Smooth muscle cell (in vitro differentiated cells): ENCODE data around the gene USP47. TPM values are rescaled to one million over a fixed set of nuclear protein-coding genes. Genes with fewer than 3 reads are reported as not detected.

Experiments used
- DNase-seq: peaks from one replicate; lab custom pipeline; 2025; ENCODE audit not compliant: unreplicated experiment; lab: John Stamatoyannopoulos, UW
- H2AFZ ChIP-seq: fragments of 200-600 bp; sonication (generic); 2 replicates; pipeline ENCODE4 v1.6.0; 2016; ENCODE audit warnings: antibody characterized with exemption, low read depth, mild to moderate bottlenecking
- H3F3A ChIP-seq: fragments of 200-600 bp; sonication (generic); 2 replicates; pipeline ENCODE4 v1.6.0; 2017; ENCODE audit warnings: antibody characterized with exemption, low read depth
- H3K27ac ChIP-seq: fragments of 200-600 bp; sonication (generic); 2 replicates; pipeline ENCODE4 v1.5.1; 2016; ENCODE audit warnings: low read depth, mild to moderate bottlenecking
- H3K27me3 ChIP-seq: fragments of 200-600 bp; sonication (generic); 2 replicates; pipeline ENCODE4 v1.6.1; 2016; ENCODE audit warnings: low read depth, mild to moderate bottlenecking
- H3K36me3 ChIP-seq: fragments of 200-600 bp; sonication (generic); 2 replicates; pipeline ENCODE4 v1.5.1; 2016; ENCODE audit warnings: low read depth
- H3K4me1 ChIP-seq: fragments of 200-600 bp; sonication (generic); 2 replicates; pipeline ENCODE4 v1.5.1; 2016; ENCODE audit warnings: low read depth
- H3K4me2 ChIP-seq: fragments of 200-600 bp; sonication (generic); 2 replicates; pipeline ENCODE4 v1.6.0; 2016; ENCODE audit warnings: mild to moderate bottlenecking
- H3K4me3 ChIP-seq: fragments of 200-600 bp; sonication (generic); 2 replicates; pipeline ENCODE4 v1.5.1; 2016; ENCODE audit warnings: mild to moderate bottlenecking
- H3K79me2 ChIP-seq: fragments of 200-600 bp; sonication (generic); 2 replicates; pipeline ENCODE4 v1.6.0; 2016; ENCODE audit warnings: low read depth, mild to moderate bottlenecking
- H3K9ac ChIP-seq: fragments of 200-600 bp; sonication (generic); 2 replicates; pipeline ENCODE4 v1.6.0; 2016; ENCODE audit warnings: low read depth
- H3K9me3 ChIP-seq: fragments of 200-600 bp; sonication (generic); replicated peaks from 2 replicates; pipeline ENCODE4 v1.5.1; 2016; ENCODE audit warnings: low read depth
- H4K20me1 ChIP-seq: fragments of 200-600 bp; sonication (generic); 2 replicates; pipeline ENCODE4 v1.6.0; 2016; ENCODE audit warnings: low read depth
- WGBS: methylation state at CpG from one replicate; pipeline ENCODE4 v1.1.7; 2016; ENCODE audit warnings: low lambda C conversion rate; 5-methylcytosine and 5-hydroxymethylcytosine counted together
- polyA plus RNA-seq: library from polyadenylated mRNA; unstranded; fragments of >200 nt; fragmentation: Nextera tagmentation; extraction: Ambion mirVana; gene quantifications from 2 replicates; pipeline ENCODE4 v1.2.1, GENCODE V29; 2016
- total RNA-seq: library from RNA; depleted of rRNA; stranded (reverse); fragments of >200 nt; gene quantifications from 2 replicates; pipeline ENCODE4 v1.2.3, GENCODE V29; 2014
- TF ChIP-seq, protein P1 (sequence below): fragments of 200-600 bp; sonication (generic); IDR thresholded peaks from 2 replicates; pipeline ENCODE4 v1.5.1; 2017; ENCODE audit warnings: borderline replicate concordance, mild to moderate bottlenecking, antibody characterized with exemption; ENCODE audit not compliant: insufficient read depth, poor library complexity, severe bottlenecking

Gene USP47
- total and polyA plus RNA-seq, 2 experiments from 2014 or later, result 38.0 to 75.3 TPM

DNA sequence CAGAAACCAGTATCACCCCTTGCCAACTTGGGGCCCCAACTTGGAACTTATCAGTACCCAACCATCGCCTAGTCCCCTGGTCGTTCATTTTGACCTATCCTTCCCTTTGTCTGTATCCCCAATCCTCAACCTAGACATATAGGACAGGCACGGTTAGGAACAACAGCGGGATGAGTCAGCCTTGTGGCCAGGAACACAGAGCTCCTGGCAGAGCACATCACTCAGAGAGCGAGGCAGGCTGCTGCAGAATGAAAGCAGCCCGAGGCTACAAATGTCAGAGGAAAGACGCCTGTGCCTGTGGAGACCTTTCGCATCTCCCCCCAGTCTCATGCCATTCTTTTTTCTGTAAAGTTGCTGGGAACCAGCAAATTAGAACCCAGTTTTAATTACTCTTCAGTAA lies 152.1 kb downstream of the USP47 start:
- Histone ChIP-seq H3K9me3 (no peaks in the 10 kb centered on the region), H3K27me3 (no peaks in the 10 kb centered on the region), H2AFZ (no peak overlapping the region), H3K36me3 (no peaks in the 10 kb centered on the region), H3K4me3 (no peak overlapping the region), H3F3A (peaks cover 26% of the 10 kb centered on the region), H3K9ac (peak overlapping the region; percentile 38), H3K4me1 (peaks cover 9% of the 10 kb centered on the region), H3K4me2 (peak overlapping the region; percentile 68), H3K79me2 (no peaks in the 10 kb centered on the region), H3K27ac (peak overlapping the region; percentile 91), H4K20me1 (no peaks in the 10 kb centered on the region)
- DNase-seq, result no peak
- TF ChIP-seq, protein P1, sequence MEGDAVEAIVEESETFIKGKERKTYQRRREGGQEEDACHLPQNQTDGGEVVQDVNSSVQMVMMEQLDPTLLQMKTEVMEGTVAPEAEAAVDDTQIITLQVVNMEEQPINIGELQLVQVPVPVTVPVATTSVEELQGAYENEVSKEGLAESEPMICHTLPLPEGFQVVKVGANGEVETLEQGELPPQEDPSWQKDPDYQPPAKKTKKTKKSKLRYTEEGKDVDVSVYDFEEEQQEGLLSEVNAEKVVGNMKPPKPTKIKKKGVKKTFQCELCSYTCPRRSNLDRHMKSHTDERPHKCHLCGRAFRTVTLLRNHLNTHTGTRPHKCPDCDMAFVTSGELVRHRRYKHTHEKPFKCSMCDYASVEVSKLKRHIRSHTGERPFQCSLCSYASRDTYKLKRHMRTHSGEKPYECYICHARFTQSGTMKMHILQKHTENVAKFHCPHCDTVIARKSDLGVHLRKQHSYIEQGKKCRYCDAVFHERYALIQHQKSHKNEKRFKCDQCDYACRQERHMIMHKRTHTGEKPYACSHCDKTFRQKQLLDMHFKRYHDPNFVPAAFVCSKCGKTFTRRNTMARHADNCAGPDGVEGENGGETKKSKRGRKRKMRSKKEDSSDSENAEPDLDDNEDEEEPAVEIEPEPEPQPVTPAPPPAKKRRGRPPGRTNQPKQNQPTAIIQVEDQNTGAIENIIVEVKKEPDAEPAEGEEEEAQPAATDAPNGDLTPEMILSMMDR, result no peak
- 5% methylated on average over 8 of the region's 8 CpGs for WGBS

DNA sequence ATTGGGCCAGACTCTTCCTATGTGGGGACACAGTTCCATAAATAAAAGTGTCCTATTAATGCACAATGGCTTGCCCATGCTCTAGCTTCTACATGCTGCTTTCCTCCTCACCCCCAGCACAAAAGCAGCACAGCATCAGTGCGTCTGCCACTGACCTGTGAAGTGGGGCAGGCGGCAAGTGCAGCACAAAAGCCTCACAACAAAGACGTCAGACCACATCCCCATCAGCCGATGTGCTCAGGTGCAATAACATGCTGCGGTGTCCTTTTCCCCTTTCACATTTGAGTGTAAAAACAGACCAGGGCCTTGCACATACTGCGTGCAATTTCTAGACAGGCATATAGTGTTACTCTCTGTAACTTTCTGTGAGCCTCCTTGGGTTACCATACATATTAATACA lies 153.8 kb downstream of the USP47 start:
- TF ChIP-seq, protein P1, result no peak
- no peaks in the 10 kb centered on the region for H3K79me2 ChIP-seq
- H3K36me3 ChIP-seq, result no peaks in the 10 kb centered on the region
- H3K9me3 ChIP-seq, result no peaks in the 10 kb centered on the region
- 92% methylated on average over 6 of the region's 6 CpGs for WGBS
- peaks cover 16% of the 10 kb centered on the region for H3F3A ChIP-seq
- peaks cover 9% of the 10 kb centered on the region for H3K4me1 ChIP-seq
- no peaks in the 10 kb centered on the region for H4K20me1 ChIP-seq
- no peaks in the 10 kb centered on the region for H3K27me3 ChIP-seq
- H2AFZ ChIP-seq, result no peak overlapping the region
- H3K9ac ChIP-seq, result no peak overlapping the region
- no peak overlapping the region for H3K4me3 ChIP-seq
- H3K4me2 ChIP-seq, result no peak overlapping the region
- H3K27ac ChIP-seq, result no peak overlapping the region
- no peak for DNase-seq

GRCh38 chr11:11996321-11997048 lies 154.7 kb downstream of the USP47 start:
- Histone ChIP-seq H3K36me3 (no peaks in the 10 kb centered on the region), H3K4me2 (no peak overlapping the region), H3F3A (peaks cover 15% of the 10 kb centered on the region), H3K79me2 (no peaks in the 10 kb centered on the region), H3K27me3 (no peaks in the 10 kb centered on the region), H3K9ac (no peak overlapping the region), H4K20me1 (no peaks in the 10 kb centered on the region), H3K4me3 (no peak overlapping the region), H3K9me3 (no peaks in the 10 kb centered on the region), H3K4me1 (peaks cover 9% of the 10 kb centered on the region), H3K27ac (no peak overlapping the region), H2AFZ (no peak overlapping the region)
- WGBS, result 92% methylated on average over 11 of the region's 11 CpGs
- no peak for DNase-seq
- TF ChIP-seq, protein P1, result no peak

- Histone ChIP-seq H2AFZ (no peak overlapping the region), H3K4me1 (peaks cover 9% of the 10 kb centered on the region), H3K36me3 (no peaks in the 10 kb centered on the region)
These were observed 155.2 kb downstream of the USP47 start for GRCh38 chr11:11997049-11997322.

More at GRCh38 chr11:11997049-11997322, 155.2 kb downstream of the USP47 start:
- H3K27ac ChIP-seq, result no peak overlapping the region
- H3F3A ChIP-seq, result peaks cover 10% of the 10 kb centered on the region
- no peak for DNase-seq
- H4K20me1 ChIP-seq, result no peaks in the 10 kb centered on the region
- H3K9ac ChIP-seq, result no peak overlapping the region
- no peaks in the 10 kb centered on the region for H3K9me3 ChIP-seq
- no peak overlapping the region for H3K4me2 ChIP-seq
- H3K79me2 ChIP-seq, result no peaks in the 10 kb centered on the region
- TF ChIP-seq, protein P1, result no peak
- H3K27me3 ChIP-seq, result no peaks in the 10 kb centered on the region
- 93% methylated on average over 3 of the region's 3 CpGs for WGBS
- H3K4me3 ChIP-seq, result no peak overlapping the region
